ENCODE measurements around the gene TAOK3. TPM values are rescaled to one million over a fixed set of nuclear protein-coding genes. Genes with fewer than 3 reads are reported as not detected.

Gene TAOK3
- total RNA-seq, 1 donor = 34.5 TPM

- no peak for TF ChIP-seq CTCF (IDR thresholded peaks at IDR 0.05; ENCODE audit: insufficient read depth, low read depth, low read length)
- no peak overlapping the region for H3K4me3 ChIP-seq (ENCODE audit: low read depth, low read length)
- DNase-seq (ENCODE audit: low read depth) = peak; percentile 41
Observed at GRCh38 chr12:118402251-118402650, 29.5 kb upstream of the TAOK3 start.

GRCh38 chr12:118398940-118399339, 26.2 kb upstream of the TAOK3 start:
- no peak overlapping the region for H3K4me3 ChIP-seq (ENCODE audit: low read depth, low read length)
- peak; percentile 30 for DNase-seq (ENCODE audit: low read depth)
- no peak for TF ChIP-seq CTCF (IDR thresholded peaks at IDR 0.05; ENCODE audit: insufficient read depth, low read depth, low read length)

GRCh38 chr12:118398524-118398923, 25.8 kb upstream of the TAOK3 start:
- DNase-seq (ENCODE audit: low read depth) = no peak
- H3K4me3 ChIP-seq (ENCODE audit: low read depth, low read length) = no peak overlapping the region
- no peak for TF ChIP-seq CTCF (IDR thresholded peaks at IDR 0.05; ENCODE audit: insufficient read depth, low read depth, low read length)

- DNase-seq (ENCODE audit: low read depth) = no peak
- TF ChIP-seq CTCF (IDR thresholded peaks at IDR 0.05; ENCODE audit: insufficient read depth, low read depth, low read length) = no peak
- no peak overlapping the region for H3K4me3 ChIP-seq (ENCODE audit: low read depth, low read length)
Observed at GRCh38 chr12:118397708-118398440, 25.2 kb upstream of the TAOK3 start.

- TF ChIP-seq CTCF (IDR thresholded peaks at IDR 0.05; ENCODE audit: insufficient read depth, low read depth, low read length) = no peak
- no peak for DNase-seq (ENCODE audit: low read depth)
- H3K4me3 ChIP-seq (ENCODE audit: low read depth, low read length) = no peak overlapping the region
Observed at GRCh38 chr12:118391836-118392235, 19.1 kb upstream of the TAOK3 start.

- TF ChIP-seq CTCF (IDR thresholded peaks at IDR 0.05; ENCODE audit: insufficient read depth, low read depth, low read length) = no peak
- no peak overlapping the region for H3K4me3 ChIP-seq (ENCODE audit: low read depth, low read length)
- DNase-seq (ENCODE audit: low read depth) = no peak
Observed at GRCh38 chr12:118391424-118391823, 18.7 kb upstream of the TAOK3 start.
